H4 (cell line): ENCODE measurements around the gene GDPGP1. TPM values are rescaled to one million over a fixed set of nuclear protein-coding genes. Genes with fewer than 3 reads are reported as not detected.

Experiments
- total RNA-seq: library from RNA; depleted of rRNA; stranded (reverse); fragments of >200 nt; shearing (Covaris generic); gene quantifications from 2 replicates; pipeline ENCODE4 v1.2.3, GENCODE V29; 2014; rRNA removed

The GDPGP1 gene
- total RNA-seq, 1 experiment from 2014 or later = 3.1 TPM

Other genes with a start within 250 kb of the GDPGP1 start
- gene ZNF710, start 232.9 kb upstream of the GDPGP1 start, total RNA-seq = 4.7 and 8.4 TPM in 2 replicates
- gene IDH2, start 131.7 kb upstream of the GDPGP1 start, total RNA-seq = 43.2 and 48.5 TPM in 2 replicates
- gene SEMA4B, start 32.9 kb upstream of the GDPGP1 start, total RNA-seq = 13.5 and 18.9 TPM in 2 replicates
- 36.7 and 39.0 TPM in 2 replicates for gene CIB1, start 268 bp upstream of the GDPGP1 start, total RNA-seq
- 0.06 TPM in 1 of 2 replicates, not detected in the other for gene TTLL13, start 15.3 kb downstream of the GDPGP1 start, total RNA-seq
- 66.1 and 74.5 TPM in 2 replicates for gene NGRN, start 31.5 kb downstream of the GDPGP1 start, total RNA-seq
- 0.23 and 0.48 TPM in 2 replicates for gene ZNF774, start 118.1 kb downstream of the GDPGP1 start, total RNA-seq
- gene IQGAP1, start 154.0 kb downstream of the GDPGP1 start, total RNA-seq = 39.7 and 53.3 TPM in 2 replicates